HG03280 (cell line): ENCODE data around the gene SMPD4.
"Not testable (repeated sequence)": the region's sequence is repeated elsewhere in the genome, so short reads cannot be mapped to it uniquely, and the experiment has no call there.

ENCODE experiments used
- ATAC-seq: cut with Tn5 transposase; IDR thresholded peaks from one replicate; pipeline ENCODE4 v1.9.1; 2021; ENCODE audit warnings: mild to moderate bottlenecking, moderate library complexity; ENCODE audit not compliant: unreplicated experiment

SMPD4 gene, protein sequence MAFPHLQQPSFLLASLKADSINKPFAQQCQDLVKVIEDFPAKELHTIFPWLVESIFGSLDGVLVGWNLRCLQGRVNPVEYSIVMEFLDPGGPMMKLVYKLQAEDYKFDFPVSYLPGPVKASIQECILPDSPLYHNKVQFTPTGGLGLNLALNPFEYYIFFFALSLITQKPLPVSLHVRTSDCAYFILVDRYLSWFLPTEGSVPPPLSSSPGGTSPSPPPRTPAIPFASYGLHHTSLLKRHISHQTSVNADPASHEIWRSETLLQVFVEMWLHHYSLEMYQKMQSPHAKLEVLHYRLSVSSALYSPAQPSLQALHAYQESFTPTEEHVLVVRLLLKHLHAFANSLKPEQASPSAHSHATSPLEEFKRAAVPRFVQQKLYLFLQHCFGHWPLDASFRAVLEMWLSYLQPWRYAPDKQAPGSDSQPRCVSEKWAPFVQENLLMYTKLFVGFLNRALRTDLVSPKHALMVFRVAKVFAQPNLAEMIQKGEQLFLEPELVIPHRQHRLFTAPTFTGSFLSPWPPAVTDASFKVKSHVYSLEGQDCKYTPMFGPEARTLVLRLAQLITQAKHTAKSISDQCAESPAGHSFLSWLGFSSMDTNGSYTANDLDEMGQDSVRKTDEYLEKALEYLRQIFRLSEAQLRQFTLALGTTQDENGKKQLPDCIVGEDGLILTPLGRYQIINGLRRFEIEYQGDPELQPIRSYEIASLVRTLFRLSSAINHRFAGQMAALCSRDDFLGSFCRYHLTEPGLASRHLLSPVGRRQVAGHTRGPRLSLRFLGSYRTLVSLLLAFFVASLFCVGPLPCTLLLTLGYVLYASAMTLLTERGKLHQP

DNA sequence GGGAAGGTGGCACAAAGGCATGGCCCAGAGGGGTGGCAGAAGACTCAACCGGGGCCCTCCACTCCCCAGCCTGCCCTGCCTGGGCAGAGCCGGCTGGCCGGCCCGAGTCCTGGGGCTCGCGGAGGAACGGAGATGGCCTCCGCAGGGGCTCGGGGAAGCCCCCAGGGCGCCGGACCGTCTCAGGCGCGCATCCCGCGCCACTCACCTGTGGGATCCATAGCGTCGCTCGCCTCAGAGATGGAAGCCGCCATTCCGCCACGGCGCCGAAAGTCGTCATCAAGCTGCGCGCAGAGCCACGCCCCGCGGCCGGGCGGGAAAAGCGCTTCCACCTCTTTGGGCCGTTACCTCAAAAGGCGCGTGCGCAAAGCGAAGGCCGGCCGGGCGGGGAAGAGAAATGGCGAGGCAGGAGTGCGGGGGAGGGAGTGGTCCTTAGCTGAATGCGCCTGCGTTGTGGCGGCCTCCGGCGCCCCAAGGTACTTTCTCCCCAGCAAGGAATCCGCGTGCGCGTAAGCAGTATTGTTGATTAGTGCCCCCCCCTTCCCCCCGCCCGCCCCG is at the start of gene SMPD4:
Gene SMPD4 (minus strand): TSS at position 278 of the 555 bp plus-strand sequence. CDS start 5,010 bp downstream, outside the sequence.
- ATAC-seq = peak; percentile 64

DNA sequence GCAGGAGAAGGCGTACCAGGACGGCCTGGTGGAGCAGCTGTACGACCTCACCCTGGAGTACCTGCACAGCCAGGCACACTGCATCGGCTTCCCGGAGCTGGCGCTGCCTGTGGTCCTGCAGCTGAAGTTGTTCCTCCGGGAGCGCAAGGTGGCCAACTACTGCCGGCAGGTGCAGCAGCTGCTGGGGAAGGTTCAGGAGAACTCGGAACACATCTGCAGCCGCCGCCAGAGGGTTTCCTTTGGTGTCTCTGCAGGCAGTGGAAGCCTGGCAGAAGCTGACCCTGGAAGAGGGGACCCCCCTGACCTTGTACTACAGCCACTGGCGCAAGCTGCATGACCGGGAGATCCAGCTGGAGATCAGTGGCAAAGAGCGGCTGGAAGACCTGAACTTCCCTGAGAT is 49.5 kb upstream of the SMPD4 start:
- not testable (repeated sequence) for ATAC-seq

DNA sequence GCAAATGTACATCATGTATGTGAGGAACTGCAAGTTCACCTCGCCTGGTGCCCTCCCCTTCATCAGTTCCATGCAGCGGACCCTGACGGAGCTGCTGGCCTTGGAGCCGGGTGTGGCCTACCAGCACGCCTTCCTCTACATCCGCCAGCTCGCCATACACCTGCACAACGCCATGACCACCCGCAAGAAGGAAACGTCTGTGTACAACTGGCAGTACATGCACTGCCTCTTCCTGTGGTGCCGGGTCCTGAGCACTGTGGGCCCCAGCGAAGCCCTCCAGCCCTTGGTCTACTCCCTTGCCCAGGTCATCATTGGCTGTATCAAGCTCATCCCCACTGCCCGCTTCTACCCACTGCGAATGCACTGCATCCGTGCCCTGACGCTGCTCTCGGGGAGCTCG is 49.0 kb upstream of the SMPD4 start:
- not testable (repeated sequence) for ATAC-seq

DNA sequence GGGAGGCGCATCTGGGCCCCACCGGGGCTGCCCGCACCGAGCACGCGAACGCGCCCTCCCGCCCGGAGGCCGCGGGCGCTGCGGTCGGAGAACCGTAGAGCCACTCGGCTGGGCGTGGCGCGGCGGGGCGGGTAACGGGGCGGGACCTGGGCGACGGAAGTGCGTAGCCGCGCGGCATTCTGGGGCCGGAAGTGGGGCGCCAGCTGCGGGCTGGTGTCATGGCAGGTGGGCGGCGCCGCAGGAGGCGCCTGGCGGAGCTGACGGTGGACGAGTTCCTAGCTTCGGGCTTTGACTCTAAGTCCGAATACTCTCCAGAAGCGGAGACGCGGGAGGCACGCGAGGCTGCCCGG is 47.7 kb upstream of the SMPD4 start:
- ATAC-seq = not testable (repeated sequence)

DNA sequence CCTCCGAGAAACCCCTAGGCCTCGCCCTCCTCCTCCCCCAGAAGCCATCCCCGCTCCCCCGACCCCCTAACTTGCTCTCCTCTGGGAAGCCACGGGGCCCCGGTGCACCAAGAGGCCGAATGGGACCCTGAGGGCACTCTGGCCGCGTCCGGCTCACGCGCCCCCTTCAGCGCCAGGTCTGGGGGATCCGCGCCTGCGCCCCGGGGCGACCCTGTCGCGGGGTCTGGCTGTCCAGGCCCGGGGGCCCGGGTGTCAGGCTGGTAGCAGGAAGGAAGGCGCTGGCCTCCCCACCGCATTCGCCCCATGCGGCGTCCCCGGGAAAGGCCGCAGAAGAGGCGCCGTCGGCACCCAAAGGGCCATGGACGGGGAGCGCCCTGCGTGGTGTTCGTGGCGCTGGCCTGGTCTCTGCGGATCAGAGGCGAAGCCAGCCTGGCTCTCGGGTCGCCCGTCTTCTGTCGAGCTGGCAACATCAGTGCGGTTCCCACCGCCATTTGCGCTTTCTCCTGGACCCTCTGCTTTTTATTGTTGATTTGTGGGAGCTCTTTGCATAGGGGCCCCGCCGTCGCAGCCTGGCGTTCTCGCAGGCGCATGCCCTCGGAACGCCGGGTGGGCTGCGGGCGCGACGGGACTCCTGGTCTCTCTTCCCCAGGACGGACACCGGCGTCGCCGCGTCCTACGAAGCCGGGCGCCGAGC is 47.2 kb upstream of the SMPD4 start:
- not testable (repeated sequence) for ATAC-seq

DNA sequence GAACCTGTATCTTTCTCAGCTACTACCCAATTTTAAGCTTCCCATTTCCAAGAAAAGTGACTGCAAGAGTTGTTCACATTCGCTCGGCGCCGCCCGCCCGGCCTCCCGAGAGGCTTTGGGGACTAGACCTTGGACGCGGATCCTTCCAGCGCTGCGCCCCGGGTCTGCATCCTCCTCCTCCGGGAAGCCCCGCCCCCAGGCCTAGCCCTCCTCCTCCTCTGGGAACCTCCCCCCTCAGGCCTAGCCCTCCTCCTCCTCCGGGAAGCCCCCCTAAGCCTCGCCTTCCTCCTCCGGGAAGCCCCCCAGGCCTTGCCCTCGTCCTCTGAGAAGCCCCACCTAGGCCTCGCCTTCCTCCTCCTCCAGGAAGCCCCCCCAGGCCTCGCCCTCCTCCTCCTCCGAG is 46.6 kb upstream of the SMPD4 start:
- not testable (repeated sequence) for ATAC-seq

DNA sequence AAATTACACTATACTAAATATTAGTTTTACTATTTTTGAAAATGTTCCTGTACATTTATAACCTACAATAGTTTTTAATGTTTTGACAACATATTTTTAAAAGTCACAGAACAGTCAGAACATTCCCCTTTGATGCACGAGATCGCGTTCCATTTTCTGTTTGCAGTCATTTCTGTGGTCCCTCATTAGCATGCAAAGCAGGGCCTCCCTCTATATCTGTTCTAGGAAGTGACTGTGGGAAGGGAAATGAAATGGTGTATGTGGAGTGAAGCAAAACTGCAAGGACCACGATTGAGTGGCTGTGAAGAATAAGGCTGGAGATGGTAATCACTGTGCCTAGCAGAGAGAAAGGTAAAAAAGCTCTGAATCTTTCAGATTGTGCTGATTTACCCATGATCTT is 41.1 kb upstream of the SMPD4 start:
- peak; percentile 82 for ATAC-seq

DNA sequence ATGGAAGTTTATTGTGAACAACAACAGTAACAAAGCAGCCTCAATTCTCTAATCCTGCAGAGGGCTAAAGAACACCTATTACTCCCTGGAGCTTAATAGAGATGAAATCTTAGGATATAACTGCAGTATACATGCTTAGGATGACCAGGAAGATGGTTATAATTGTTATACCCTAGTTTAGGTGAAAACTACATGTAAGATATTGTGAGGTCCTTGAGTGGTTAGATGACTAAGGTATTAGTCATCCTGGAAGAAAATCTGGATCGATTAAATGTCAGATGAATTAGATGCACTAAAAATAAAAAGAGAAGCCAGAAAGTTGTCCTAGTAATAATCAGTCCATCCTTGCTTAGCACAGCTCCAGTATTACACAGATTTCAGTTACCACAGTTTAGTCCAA is 39.1 kb upstream of the SMPD4 start:
- not testable (repeated sequence) for ATAC-seq

DNA sequence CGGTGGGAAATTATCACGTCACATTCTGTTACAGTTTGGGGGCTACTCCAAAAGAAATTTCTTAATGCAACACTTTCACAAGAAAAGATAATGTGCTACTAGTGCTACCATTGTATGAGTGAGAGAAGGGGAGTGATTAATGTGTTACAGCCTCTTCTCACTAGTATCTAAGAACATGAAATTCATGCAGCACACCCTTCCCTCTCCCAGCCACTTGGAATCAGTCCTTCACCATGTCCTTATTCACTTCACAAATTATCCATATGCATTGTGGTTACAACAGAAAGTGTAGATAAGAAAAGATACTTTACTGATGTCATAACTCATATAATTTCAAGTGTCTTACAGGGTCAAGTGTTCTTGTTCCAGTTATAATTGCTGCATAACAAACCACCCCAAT is 37.7 kb upstream of the SMPD4 start:
- ATAC-seq = not testable (repeated sequence)

DNA sequence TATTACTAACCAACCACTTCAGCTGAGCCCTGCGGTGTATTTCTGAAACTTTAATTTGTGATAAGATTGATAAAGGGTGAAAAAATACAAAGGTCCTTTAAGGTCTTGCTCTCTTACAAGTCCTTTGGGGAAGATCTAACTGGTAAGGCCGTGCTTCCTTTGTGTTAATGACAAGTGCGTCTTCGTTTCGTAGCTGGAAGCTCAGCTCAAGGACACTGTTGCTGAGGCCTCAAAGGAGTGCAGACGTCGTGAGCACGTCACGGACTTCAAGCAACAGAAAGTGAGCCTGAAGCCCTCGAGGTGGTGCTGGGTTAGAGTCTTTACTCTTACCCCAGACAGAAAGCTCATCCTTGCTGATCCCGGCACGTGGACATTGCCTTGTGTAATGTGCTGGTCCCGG is 25.6 kb upstream of the SMPD4 start:
- not testable (repeated sequence) for ATAC-seq

DNA sequence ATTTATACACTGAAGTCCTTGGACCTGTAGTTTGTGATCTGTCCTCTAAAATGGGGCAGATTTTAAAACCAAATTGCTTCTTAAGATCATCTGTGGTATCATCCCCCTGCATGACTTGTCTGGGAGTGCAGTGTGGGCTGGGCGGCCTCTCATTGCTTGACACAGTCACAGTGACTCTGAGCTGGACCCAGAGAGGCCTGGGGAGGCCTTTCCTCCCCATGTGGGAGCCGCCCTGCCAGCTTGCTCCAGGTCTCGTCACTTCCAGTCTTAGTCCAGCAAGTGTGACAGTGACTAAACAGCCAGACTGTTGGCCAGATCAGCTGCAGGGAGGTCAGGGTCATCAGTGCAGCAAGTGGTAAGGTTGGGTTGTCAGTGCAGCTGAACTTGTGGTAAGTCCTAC is 21.7 kb upstream of the SMPD4 start:
- not testable (repeated sequence) for ATAC-seq

DNA sequence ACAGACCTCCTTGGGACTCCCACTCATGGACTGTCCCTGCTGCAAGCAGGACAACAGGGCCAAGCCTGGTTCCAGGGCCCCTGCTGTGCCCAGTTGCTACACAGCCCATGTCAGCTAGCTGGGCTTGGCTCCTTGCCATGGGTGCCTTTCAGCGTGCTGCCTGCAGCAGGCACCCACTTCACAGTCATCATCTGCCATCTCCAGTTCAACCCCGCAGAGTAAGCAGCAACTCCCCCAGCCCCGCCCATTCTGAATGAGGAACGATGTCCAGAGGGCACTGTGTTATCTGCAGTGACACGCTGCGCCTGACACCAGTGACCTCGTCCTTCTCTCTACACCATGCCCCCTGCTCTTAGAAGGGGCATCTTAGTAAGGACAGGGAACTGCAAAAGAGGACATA is 21.1 kb upstream of the SMPD4 start:
- not testable (repeated sequence) for ATAC-seq

DNA sequence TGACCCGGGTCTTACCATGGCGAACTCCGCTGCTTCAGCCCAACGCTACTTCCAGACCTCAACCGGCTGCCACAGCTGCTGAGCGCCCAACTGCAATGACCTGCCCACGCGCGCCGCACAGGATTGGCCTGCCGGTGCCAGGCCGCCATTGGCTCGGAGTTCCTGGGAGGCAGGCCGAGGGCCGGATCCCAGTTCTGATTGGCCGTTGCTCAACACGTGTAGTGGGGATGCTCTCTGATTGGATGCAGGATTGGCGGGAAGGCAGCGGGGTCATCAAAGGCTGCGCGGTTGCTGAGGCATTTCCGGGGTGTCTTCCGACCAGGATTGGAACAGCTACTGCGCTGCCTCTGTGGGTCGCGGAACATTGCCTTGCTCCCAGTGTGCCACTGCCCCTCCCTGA is 16.9 kb upstream of the SMPD4 start, which contains the start of gene TUBA3E:
Gene TUBA3E (minus strand): TSS at position 97 of the 400 bp plus-strand sequence. CDS start 79 bp downstream, at position 18.
- no peak for ATAC-seq

DNA sequence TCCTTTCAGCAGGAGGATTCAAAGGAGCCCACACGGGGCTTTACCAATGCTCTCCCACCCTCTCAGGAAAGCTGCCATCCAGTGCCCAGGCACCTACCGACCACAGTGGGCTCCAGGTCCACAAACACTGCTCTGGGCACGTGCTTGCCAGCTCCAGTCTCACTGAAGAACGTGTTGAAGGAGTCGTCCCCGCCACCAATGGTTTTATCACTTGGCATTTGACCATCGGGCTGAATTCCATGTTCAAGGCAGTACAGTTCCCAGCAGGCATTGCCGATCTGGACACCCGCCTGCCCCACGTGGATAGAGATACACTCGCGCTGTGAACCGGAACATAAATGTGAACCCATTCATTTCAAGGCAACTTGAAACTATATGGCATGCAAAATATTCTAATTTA is 14.7 kb upstream of the SMPD4 start:
- not testable (repeated sequence) for ATAC-seq

DNA sequence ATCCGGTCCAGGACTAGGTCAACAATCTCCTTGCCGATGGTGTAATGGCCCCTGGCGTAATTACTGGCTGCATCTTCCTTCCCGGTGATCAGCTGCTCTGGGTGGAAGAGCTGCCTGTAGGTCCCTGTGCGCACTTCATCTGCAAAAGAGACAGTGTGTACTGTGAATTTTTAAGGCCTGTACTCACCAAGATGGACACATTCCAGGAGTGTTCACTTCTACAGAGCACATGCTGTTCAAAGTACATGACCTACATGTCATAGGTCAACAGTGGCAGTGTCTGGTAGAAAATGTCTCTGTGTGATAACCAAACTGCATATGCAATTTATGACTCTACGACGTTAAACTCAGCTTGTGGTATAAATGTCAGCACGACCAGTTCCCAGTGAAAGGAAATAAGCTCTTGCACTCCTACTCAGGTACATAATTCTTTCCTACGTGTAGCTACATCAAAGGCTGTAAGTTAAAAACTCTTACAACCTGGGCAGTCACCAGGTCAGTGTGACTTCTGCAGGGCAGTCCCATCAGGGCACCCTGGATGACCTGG is 13.8 kb upstream of the SMPD4 start:
- not testable (repeated sequence) for ATAC-seq

DNA sequence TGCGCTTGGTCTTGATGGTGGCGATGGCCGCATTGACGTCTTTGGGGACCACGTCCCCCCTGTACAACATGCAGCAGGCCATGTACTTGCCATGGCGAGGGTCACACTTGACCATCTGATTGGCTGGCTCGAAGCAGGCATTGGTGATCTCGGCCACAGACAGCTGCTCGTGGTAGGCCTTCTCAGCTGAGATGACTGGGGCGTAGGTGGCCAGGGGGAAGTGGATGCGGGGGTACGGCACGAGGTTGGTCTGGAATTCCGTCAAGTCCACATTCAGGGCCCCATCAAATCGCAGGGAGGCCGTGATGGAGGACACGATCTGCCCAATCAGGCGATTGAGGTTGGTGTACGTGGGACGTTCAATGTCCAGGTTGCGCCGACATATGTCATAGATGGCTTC is 12.4 kb upstream of the SMPD4 start:
- not testable (repeated sequence) for ATAC-seq

DNA sequence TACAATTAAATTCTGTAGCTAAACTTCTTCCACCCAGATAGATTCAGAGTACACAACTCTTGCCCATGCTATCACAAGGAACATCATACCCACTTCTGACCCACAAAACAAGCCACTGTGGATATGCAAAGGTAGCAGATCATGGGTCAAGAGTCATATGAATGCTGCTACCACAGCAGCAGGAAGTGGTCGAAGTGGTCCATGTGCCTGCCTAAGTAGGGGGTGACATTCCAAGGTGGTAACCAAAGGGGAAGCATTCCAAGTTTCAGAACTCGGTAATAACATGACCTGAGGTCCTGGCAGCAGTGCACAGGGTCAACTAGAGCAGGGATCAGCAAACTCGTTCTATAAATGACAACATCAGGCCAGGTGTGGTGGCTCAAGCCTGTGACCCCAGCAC is 11.0 kb upstream of the SMPD4 start:
- ATAC-seq = not testable (repeated sequence)

DNA sequence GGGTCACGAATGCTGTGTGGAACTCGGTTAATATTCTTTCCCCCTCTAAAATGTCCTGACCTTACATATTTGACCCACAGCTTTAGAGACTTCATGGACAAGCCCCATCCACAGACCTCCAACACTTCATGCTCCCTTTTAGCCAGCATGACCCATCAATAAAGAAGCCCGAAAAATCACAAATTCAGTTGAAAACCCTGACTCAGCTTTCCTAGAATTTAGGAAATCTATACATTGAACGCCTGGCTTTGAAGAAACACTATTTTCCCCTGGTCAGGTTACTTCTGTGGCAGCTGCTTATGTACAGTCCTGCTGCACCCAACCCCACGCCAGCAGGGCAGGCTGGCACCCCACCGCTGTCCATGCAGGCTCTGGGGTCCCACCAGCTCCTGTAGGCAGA is 9.9 kb upstream of the SMPD4 start:
- not testable (repeated sequence) for ATAC-seq

DNA sequence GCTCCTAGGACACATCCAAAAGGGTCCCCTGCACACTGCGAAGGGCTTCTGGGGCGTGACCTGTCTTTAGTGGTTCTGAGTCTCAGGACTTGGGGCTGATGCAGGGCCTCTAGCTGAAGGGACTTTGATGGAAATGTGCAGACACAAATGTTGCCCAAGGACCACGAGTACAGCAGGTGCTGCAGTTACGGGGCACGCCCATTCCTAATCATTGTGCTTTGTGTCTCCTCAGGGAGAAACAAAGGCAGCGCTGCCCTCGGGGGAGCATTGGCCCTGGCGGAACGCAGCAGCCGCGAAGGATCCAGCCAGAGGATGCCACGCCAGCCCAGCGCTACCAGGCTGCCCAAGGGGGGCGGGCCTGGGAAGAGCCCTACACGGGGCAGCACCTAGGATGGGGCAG is 8.8 kb upstream of the SMPD4 start:
- no peak for ATAC-seq

DNA sequence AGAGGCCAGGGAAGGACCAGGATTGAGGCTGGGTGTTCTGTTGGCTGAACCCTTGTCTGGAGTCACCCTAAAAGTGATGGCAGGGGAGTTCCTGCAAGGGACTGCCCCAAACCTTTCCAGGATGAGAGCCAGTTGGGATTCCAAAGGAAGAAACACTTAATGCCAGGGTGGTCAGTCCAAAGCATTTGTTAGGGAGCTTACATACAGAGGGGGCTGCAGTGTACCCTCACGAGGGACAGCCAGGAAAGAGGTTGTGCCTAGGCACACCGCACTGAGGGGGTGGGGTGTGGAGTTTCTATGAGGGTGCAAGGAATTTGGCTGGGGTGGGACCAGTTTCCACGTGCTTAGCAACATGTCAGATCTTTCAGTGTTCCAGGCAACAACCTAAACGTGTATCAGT is 7.6 kb upstream of the SMPD4 start:
- not testable (repeated sequence) for ATAC-seq
